HL-60 (cell line): ENCODE measurements around the gene CENPF.

ENCODE experiments used
- DNase-seq, 2 experiments: peaks; one replicate each; pipeline ENCODE4 v3.0.0-alpha.2; 2010 to 2020; ENCODE audit warnings: low read depth in 1 of 2, low spot score in 1 of 2
- H3K27ac ChIP-seq: fragments of 250-450 bp; sonication (Bioruptor Pico); replicated peaks from 2 replicates; pipeline ENCODE4 v1.5.1; 2020; ENCODE audit warnings: mild to moderate bottlenecking, moderate library complexity
- H3K27me3 ChIP-seq: fragments of 250-450 bp; sonication (Bioruptor Pico); 2 replicates; pipeline ENCODE4 v1.5.1; 2021; ENCODE audit warnings: mild to moderate bottlenecking, moderate library complexity; ENCODE audit not compliant: insufficient read depth, poor library complexity, severe bottlenecking
- H3K4me3 ChIP-seq: replicated peaks from 2 replicates; pipeline ENCODE4 v1.5.1; 2011; ENCODE audit warnings: mild to moderate bottlenecking, control low read depth, low read length; ENCODE audit not compliant: insufficient read depth
- GABPA ChIP-seq: IDR thresholded peaks from 2 replicates; pipeline ENCODE4 v1.6.1; 2012; ENCODE audit warnings: low read depth
- POLR2AphosphoS5 ChIP-seq: IDR thresholded peaks from 2 replicates; pipeline ENCODE4 v1.6.1; 2012; ENCODE audit warnings: low read depth
- SPI1 ChIP-seq: IDR thresholded peaks from 2 replicates; pipeline ENCODE4 v1.6.1; 2012; ENCODE audit warnings: low read depth, mild to moderate bottlenecking, borderline replicate concordance
- TF ChIP-seq, protein P1 (sequence below): IDR thresholded peaks from 2 replicates; pipeline ENCODE4 v1.6.1; 2012; ENCODE audit warnings: low read depth; ENCODE audit not compliant: insufficient replicate concordance
- TF ChIP-seq, protein P2 (sequence below): IDR thresholded peaks from one replicate; pipeline ENCODE4 v1.5.1; 2011; ENCODE audit warnings: low read length, control low read depth, inconsistent platforms; ENCODE audit not compliant: insufficient read depth

CENPF gene

DNA sequence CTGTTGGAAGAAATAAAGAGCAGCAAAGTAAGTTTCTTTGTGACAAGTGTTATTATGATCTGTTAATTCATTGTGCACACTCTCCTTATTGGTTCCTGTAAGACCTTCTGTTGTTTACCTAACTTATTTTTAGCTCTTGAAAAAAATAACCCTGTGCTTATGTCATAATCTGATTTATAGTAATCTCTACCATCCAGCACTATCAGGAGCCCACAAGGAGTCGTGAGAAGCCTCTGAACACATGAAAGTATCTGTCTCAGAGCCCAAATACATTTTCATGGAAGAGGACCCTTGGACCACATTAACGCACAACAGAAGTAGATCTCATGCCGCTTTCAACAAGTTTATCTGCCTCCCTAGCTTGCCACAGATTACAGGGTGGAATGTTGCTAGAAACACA, 45.8 kb downstream of the CENPF start:
- no peak for TF ChIP-seq GABPA
- TF ChIP-seq, protein P1, sequence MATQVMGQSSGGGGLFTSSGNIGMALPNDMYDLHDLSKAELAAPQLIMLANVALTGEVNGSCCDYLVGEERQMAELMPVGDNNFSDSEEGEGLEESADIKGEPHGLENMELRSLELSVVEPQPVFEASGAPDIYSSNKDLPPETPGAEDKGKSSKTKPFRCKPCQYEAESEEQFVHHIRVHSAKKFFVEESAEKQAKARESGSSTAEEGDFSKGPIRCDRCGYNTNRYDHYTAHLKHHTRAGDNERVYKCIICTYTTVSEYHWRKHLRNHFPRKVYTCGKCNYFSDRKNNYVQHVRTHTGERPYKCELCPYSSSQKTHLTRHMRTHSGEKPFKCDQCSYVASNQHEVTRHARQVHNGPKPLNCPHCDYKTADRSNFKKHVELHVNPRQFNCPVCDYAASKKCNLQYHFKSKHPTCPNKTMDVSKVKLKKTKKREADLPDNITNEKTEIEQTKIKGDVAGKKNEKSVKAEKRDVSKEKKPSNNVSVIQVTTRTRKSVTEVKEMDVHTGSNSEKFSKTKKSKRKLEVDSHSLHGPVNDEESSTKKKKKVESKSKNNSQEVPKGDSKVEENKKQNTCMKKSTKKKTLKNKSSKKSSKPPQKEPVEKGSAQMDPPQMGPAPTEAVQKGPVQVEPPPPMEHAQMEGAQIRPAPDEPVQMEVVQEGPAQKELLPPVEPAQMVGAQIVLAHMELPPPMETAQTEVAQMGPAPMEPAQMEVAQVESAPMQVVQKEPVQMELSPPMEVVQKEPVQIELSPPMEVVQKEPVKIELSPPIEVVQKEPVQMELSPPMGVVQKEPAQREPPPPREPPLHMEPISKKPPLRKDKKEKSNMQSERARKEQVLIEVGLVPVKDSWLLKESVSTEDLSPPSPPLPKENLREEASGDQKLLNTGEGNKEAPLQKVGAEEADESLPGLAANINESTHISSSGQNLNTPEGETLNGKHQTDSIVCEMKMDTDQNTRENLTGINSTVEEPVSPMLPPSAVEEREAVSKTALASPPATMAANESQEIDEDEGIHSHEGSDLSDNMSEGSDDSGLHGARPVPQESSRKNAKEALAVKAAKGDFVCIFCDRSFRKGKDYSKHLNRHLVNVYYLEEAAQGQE, result no peak
- TF ChIP-seq SPI1, result no peak
- TF ChIP-seq POLR2AphosphoS5, result no peak
- TF ChIP-seq, protein P2, sequence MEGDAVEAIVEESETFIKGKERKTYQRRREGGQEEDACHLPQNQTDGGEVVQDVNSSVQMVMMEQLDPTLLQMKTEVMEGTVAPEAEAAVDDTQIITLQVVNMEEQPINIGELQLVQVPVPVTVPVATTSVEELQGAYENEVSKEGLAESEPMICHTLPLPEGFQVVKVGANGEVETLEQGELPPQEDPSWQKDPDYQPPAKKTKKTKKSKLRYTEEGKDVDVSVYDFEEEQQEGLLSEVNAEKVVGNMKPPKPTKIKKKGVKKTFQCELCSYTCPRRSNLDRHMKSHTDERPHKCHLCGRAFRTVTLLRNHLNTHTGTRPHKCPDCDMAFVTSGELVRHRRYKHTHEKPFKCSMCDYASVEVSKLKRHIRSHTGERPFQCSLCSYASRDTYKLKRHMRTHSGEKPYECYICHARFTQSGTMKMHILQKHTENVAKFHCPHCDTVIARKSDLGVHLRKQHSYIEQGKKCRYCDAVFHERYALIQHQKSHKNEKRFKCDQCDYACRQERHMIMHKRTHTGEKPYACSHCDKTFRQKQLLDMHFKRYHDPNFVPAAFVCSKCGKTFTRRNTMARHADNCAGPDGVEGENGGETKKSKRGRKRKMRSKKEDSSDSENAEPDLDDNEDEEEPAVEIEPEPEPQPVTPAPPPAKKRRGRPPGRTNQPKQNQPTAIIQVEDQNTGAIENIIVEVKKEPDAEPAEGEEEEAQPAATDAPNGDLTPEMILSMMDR, result no peak
- no peak overlapping the region for H3K4me3 ChIP-seq
- no peak for DNase-seq
- no peak overlapping the region for H3K27ac ChIP-seq
- H3K27me3 ChIP-seq, result no peaks in the 10 kb centered on the region

DNA sequence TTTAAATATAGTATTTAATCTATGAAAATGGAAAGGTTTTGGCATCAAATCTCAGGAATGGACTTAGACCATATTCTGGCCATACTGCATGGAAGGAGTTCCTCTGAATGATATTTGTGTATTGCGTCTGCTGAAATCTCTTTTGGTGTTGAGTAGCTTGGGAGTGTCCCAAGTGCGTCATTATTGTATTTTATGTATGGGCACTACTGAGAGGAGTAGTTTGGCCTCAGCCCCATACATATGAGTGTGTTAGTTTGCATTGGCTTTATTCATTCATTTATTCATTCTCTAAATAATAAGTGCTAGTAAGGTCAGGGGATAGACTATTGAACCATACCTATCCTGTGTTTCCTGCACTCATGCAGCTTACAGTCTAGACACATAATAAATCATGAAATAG, 46.6 kb downstream of the CENPF start:
- Histone ChIP-seq H3K4me3 (no peak overlapping the region), H3K27ac (no peak overlapping the region), H3K27me3 (no peaks in the 10 kb centered on the region)
- TF ChIP-seq SPI1 (no peak), POLR2AphosphoS5 (no peak), GABPA (no peak)
- TF ChIP-seq, protein P1, result no peak
- TF ChIP-seq, protein P2, result no peak
- no peak for DNase-seq

DNA sequence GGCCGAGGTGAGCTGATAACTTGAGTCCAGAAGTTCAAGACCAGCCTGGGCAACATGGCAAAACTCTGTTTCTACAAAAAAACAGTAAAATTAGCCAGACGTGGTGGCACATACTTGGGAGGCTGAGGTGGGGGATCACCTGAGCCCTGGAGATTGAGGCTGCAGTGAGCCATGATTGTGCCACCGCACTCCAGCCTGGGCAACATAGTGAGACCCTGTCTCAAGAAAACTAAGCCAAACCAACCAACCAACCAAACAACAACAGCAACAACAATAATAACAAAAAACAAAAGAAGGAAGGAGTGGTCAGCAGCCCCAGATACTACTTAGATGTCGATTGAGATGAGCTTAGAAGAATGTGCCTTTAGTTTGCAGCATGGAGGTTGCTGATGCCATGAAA, 47.7 kb downstream of the CENPF start:
- no peak overlapping the region for H3K27ac ChIP-seq
- TF ChIP-seq POLR2AphosphoS5 (no peak), SPI1 (no peak)
- TF ChIP-seq, protein P2, result no peak
- TF ChIP-seq, protein P1, result no peak
- H3K27me3 ChIP-seq, result no peaks in the 10 kb centered on the region
- no peak for DNase-seq
- H3K4me3 ChIP-seq, result no peak overlapping the region
